HEK293 (cell line): Measurements from ENCODE around the gene OGFOD3.

Experiments used
- CTCF ChIP-seq: fragments of 450-650 bp; formaldehyde crosslinking; IDR thresholded peaks from 2 replicates; pipeline ENCODE4 v1.5.1; 2016; ENCODE audit warnings: missing biosample characterization, missing genetic modification characterization
- KLF16 ChIP-seq: fragments of 450-650 bp; formaldehyde crosslinking; IDR thresholded peaks from 2 replicates; pipeline ENCODE4 v1.5.1; 2017; ENCODE audit warnings: missing biosample characterization, missing genetic modification characterization
- PRDM6 ChIP-seq: fragments of 450-650 bp; formaldehyde crosslinking; IDR thresholded peaks from 2 replicates; pipeline ENCODE4 v1.5.1; 2017; ENCODE audit warnings: missing biosample characterization, missing genetic modification characterization
- REPIN1 ChIP-seq: fragments of 450-650 bp; formaldehyde crosslinking; IDR thresholded peaks from 2 replicates; pipeline ENCODE4 v1.5.1; 2017; ENCODE audit warnings: missing biosample characterization, missing genetic modification characterization, low read depth
- SALL2 ChIP-seq: fragments of 450-650 bp; formaldehyde crosslinking; IDR thresholded peaks from 2 replicates; pipeline ENCODE4 v1.5.0; 2017; ENCODE audit warnings: missing biosample characterization, mild to moderate bottlenecking, missing genetic modification characterization, borderline replicate concordance
- YY1 ChIP-seq: fragments of 450-650 bp; formaldehyde crosslinking; IDR thresholded peaks from 2 replicates; pipeline ENCODE4 v1.5.1; 2018; ENCODE audit warnings: missing biosample characterization, missing genetic modification characterization
- ZBTB1 ChIP-seq: fragments of 450-650 bp; formaldehyde crosslinking; IDR thresholded peaks from 2 replicates; pipeline ENCODE4 v1.5.1; 2016; ENCODE audit warnings: missing biosample characterization, missing genetic modification characterization
- ZBTB44 ChIP-seq: fragments of 450-650 bp; IDR thresholded peaks from 2 replicates; pipeline ENCODE4 v1.5.1; 2018; ENCODE audit warnings: missing biosample characterization, mild to moderate bottlenecking, missing genetic modification characterization
- ZNF157 ChIP-seq: fragments of 450-650 bp; formaldehyde crosslinking; IDR thresholded peaks from 2 replicates; pipeline ENCODE4 v1.5.1; 2016; ENCODE audit warnings: missing biosample characterization, missing genetic modification characterization
- ZNF174 ChIP-seq: fragments of 450-650 bp; formaldehyde crosslinking; IDR thresholded peaks from 2 replicates; pipeline ENCODE4 v1.5.0; 2017; ENCODE audit warnings: missing biosample characterization, mild to moderate bottlenecking, missing genetic modification characterization
- ZNF292 ChIP-seq: fragments of 450-650 bp; formaldehyde crosslinking; IDR thresholded peaks from 2 replicates; pipeline ENCODE4 v1.5.1; 2016; ENCODE audit warnings: low read depth, missing biosample characterization, missing genetic modification characterization, borderline replicate concordance
- ZNF37A ChIP-seq: fragments of 450-650 bp; IDR thresholded peaks from 2 replicates; pipeline ENCODE4 v1.5.1; 2018; ENCODE audit warnings: missing biosample characterization, missing genetic modification characterization

GRCh38 chr17:82438401-82439193 is 20.2 kb upstream of the OGFOD3 start:
- TF ChIP-seq KLF16 (tag by site-specific recombination) (no peak), ZNF292 (tag by site-specific recombination) (no peak), CTCF (tag by site-specific recombination) (no peak), ZBTB44 (tag by site-specific recombination) (no peak), ZBTB1 (tag by site-specific recombination) (no peak), REPIN1 (tag by site-specific recombination) (no peak), PRDM6 (no peak), ZNF174 (no peak), ZNF37A (tag by site-specific recombination) (no peak), YY1 (tag by site-specific recombination) (no peak), ZNF157 (tag by site-specific recombination) (no peak), SALL2 (no peak)
